Ishikawa (cell line): Measurements from ENCODE around the gene MAD1L1.

Experiments used
- EP300 ChIP-seq: IDR thresholded peaks from 2 replicates; pipeline ENCODE4 v1.6.1; 2012; ENCODE audit warnings: borderline replicate concordance
- NFIC ChIP-seq: IDR thresholded peaks from 2 replicates; pipeline ENCODE4 v1.6.1; 2012
- TF ChIP-seq, protein P1 (sequence below): IDR thresholded peaks from 2 replicates; pipeline ENCODE4 v1.6.1; 2012
- TF ChIP-seq, protein P2 (sequence below): IDR thresholded peaks from 2 replicates; pipeline ENCODE4 v1.6.1; 2012; ENCODE audit warnings: low read depth, mild to moderate bottlenecking

DNA sequence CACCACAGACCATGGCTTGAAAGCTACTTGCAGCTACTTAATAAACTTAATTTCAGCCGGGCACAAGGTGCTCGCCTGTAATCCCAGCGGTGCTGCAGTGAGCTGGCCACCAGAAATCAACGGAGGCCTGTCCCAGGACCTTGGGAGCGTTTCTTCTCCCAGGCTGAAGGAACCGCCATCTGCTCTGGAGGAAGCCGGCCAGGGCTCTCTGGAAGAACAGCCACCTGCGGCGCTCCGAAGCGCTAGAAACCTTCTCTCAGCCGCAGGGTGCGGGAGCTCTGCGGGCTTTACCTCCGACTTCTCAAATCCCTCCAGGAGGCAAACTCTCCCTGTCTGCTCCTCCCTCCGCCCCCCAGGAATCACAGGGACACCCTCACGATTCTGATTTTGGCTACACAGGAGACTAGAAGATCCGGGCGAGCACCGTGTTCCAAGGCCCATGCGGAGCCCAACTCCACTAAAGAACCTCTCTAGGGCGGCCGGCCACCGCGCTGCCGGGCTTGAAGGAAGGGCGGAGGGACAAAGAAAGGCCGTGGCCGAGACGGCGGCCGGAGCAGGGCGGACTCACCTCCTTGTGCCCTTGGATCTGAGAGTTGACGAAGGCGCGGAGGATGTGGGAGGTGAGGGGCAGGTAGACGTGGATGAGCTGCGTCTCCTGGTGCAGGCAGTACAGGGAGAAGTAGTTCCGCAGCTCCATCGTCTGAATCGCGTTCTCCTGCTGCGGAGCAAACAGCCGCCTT lies 23.7 kb upstream of the MAD1L1 start:
- TF ChIP-seq, protein P1, sequence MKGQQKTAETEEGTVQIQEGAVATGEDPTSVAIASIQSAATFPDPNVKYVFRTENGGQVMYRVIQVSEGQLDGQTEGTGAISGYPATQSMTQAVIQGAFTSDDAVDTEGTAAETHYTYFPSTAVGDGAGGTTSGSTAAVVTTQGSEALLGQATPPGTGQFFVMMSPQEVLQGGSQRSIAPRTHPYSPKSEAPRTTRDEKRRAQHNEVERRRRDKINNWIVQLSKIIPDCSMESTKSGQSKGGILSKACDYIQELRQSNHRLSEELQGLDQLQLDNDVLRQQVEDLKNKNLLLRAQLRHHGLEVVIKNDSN: no peak
- TF ChIP-seq EP300 (no peak), NFIC (no peak)
- TF ChIP-seq, protein P2, sequence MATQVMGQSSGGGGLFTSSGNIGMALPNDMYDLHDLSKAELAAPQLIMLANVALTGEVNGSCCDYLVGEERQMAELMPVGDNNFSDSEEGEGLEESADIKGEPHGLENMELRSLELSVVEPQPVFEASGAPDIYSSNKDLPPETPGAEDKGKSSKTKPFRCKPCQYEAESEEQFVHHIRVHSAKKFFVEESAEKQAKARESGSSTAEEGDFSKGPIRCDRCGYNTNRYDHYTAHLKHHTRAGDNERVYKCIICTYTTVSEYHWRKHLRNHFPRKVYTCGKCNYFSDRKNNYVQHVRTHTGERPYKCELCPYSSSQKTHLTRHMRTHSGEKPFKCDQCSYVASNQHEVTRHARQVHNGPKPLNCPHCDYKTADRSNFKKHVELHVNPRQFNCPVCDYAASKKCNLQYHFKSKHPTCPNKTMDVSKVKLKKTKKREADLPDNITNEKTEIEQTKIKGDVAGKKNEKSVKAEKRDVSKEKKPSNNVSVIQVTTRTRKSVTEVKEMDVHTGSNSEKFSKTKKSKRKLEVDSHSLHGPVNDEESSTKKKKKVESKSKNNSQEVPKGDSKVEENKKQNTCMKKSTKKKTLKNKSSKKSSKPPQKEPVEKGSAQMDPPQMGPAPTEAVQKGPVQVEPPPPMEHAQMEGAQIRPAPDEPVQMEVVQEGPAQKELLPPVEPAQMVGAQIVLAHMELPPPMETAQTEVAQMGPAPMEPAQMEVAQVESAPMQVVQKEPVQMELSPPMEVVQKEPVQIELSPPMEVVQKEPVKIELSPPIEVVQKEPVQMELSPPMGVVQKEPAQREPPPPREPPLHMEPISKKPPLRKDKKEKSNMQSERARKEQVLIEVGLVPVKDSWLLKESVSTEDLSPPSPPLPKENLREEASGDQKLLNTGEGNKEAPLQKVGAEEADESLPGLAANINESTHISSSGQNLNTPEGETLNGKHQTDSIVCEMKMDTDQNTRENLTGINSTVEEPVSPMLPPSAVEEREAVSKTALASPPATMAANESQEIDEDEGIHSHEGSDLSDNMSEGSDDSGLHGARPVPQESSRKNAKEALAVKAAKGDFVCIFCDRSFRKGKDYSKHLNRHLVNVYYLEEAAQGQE: no peak
